HG03064 (cell line): Measurements from ENCODE around the gene ZW10.
"Not testable (repeated sequence)": the region's sequence is repeated elsewhere in the genome, so short reads cannot be mapped to it uniquely, and the experiment has no call there.

ENCODE experiments used
- ATAC-seq: cut with Tn5 transposase; IDR thresholded peaks from one replicate; pipeline ENCODE4 v1.9.1; 2021; ENCODE audit warnings: low read depth; ENCODE audit not compliant: unreplicated experiment

Gene ZW10

DNA sequence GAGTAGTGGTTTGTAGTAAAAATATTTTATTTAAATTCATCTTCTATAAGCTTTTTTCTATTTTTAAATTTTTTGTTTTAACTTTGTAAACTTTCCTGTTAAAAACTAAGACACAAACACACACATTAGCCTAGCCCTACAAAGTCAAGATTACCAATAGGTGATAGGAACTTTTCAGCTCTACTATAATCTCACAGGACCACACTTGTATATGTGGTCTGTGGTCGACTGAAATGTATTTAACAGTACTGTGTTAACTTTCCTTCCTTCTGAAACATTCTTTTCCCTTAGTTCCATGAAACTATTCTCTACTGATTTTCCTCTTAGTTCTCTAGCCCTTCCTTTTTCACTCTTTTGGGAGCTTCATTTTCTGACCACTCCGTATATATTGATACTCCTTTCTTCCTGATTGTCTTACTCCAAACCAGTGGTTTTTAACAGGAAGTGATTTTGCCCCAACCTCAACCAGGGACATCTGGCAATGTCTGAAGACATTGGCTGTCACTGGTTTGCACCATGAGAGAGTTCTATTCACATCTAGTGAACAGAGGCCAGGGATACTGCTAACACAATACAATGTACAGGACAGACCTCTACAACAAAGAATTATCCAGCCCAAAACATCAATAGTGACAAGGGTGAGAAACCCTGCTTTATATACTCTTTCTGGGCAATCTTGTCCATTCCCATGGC is 8.8 kb downstream of the ZW10 start:
- ATAC-seq: no peak

DNA sequence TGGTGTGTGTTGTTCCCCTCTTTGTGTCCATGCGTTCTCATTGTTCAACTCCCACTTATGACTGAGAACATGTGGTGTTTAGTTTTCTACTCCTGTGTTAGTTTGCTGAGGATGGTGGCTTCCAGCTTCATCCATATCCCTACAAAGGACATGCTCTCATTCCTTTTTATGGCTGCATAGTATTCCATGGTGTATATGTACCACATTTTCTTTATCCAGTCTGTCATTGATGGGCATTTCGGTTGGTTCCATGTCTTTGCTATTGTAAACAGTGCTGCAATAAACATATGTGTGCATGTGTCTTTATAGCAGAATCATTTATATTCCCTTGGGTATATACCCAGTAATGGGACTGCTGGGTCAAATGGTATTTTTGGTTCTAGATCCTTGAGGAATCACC is 10.5 kb downstream of the ZW10 start:
- ATAC-seq: not testable (repeated sequence)

DNA sequence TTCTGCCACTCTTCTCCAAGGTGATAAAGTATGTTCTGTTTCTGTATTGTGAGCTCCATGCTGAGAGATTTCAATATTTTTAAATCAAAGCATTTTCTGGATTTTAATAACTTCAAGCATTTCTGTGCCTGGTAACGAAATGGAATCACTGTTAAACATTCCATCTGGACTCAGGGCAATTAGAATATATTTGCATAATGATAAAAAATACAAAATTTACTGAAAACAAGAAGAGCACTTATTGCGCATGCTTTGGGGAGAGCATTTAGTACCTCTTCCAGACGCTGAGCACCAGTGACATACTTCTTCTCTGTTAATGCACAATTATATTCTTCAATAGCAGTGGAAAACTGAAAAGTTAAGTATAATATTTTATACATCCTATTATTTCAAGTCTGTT is 13.3 kb downstream of the ZW10 start:
- ATAC-seq: no peak

DNA sequence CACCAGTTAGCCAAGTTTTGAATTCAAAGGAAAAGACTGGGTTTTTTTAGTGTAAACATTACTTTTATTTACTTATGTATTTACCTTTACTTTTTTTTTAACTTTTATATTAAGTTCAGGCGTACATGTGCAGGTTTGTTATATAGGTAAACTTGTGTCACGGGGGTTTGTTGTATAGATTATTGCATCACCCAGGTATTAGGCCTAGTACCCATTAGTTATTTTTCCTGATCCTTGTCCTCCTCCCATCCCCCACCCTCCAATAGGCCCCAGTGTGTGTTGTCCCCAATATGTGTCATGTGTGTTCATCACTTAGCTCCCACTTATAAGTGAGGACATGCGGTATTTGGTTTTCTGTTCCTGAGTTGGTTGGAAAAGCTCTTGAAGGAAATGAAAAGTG is 20.6 kb downstream of the ZW10 start:
- no peak for ATAC-seq

DNA sequence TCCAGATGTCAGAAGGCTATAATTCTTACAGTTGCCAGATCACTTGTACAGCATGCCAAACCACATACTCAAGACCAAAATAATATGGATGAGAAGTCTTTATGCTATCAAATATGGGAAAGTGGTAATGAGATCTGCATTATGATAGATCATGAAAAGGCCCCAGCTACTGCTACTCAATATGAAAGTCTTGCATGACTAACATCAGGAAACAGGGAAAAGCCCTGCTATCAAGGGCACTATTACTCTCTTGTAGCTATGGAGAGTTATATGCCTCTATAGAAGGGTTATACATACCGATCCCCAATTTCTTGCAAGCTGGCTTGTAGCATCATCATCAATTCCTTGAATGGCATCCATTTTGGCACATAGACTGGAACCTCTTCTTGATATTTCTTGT is 37.2 kb downstream of the ZW10 start:
- no peak for ATAC-seq

DNA sequence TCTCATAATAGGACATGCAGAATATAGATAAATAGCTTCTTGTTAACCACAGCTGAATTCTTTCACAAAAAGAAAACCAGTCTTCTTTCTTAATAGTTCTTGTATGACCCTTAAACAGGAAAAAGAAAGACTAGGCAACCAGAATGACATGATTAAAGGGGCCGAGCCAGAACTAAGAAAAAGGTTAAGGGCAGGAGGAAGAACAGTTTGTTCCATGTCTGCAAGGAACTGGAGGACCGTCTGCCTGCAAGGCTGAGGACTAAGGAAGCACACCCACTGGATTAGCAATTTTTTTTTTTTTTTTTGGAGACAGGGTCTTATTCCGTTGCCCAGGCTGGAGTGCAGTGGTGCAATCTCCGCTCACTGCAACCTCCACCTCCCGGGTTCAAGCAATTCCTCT is 41.4 kb downstream of the ZW10 start:
- ATAC-seq: no peak

DNA sequence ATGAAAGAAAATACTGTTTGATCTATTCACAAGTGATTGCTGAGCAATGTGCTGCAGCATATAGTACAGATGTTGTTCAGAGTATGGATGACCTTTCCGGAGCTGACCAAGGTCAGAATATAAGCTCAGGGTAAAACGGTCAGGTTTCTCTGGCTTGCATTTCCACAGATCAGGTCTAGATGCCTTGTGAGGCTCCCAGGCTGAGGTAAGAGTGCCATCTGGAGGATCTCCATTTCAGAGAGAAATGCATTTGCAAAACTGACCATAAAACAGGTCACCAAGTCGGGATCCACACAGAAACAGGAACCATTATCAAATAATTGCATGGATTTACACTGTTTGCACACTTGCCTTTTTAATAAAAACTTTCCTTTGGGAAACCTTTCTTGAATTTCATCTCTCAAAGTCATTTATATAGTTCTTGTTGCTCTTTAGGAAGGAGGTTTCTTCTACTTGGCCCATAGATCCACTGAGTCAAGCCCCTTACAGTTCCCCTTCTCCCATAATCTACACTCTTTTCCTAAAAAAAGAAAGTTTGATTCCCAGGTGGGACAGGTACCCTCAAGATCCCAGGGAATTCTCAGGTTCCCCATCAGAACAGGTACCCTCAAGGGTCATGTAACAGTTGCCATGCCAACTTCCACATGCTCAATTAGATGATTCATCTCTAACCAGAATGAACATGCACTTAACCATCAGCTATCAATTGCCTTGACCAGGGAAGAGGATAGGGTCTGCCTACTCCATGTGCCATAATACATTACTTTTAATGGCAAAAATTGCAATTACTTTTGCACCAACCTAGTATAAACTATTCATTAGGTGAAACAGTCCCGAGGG is 42.4 kb downstream of the ZW10 start:
- no peak for ATAC-seq

DNA sequence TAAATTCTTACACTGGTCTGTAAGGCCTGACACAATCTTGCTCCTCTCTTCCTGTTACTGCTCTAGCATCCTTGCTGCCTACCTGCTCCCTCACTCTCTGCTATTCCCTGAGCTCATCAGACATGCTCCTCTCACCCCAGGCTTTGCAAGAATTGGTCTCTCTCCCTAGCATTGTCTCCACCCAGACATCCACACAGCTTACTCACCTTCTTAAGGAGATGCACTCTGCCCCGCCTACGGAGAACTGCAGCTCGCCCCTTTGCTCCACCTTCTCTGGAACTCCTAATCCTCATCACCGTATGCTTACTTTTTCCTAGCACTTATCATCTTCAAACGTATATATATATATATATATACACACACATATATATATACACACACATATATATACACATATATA is 44.0 kb downstream of the ZW10 start:
- ATAC-seq: no peak

DNA sequence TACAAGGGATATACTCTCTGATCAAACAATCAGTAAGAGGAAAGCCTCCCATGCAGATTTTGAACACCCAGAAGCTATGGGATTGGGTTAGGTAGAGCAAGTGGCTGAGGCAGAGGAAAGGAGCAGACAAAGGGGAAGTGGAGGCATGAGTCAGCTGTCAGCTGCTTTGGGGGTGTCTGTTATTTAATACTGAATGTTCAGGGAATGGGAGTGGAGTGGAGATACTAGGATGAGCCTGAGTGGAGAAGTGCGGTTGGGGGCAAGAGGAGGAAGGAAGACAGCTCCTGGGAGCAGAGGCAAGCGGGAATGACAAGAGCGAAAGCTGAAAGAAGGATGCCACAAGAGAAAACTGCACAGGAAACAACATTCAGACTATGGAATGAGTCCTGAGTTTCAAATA is 44.7 kb downstream of the ZW10 start:
- ATAC-seq: no peak

DNA sequence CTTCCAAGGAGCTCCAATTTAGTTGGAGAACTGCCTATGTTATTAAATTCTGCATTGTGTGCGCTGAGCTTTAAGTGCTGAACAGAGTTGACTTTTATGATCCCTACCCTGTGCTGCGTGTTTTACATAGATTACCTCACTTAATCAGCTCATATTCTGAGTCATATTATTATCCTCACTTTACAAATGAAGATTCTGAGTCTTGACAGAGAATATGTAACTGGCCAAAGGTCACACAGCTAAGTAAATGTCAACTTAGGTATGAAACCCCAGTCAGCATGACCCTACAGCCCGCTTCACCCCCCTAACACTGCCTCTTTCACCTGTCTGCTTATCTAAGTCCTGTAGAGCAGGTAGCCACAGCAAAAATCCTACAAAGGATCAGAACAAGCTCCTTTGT is 47.6 kb downstream of the ZW10 start:
- no peak for ATAC-seq

DNA sequence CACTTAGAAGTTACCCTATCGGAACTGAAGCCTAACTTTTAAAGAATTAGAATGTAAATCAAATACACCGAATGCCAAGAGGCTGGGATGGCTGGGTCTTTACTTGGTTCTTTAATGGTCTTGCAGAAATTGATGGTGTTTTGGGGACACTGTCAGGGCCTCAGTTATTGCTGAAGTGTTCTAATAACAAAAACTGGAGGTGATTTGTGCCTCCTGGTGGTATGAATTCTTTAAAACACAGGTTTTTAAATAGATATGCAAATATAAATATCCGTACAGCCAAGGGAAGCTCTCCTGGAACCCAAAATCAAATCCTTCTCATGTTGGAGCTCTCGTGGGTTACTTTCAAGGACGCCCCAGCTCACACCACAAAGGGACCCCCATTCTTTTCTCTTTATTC is 48.1 kb downstream of the ZW10 start:
- ATAC-seq: no peak

DNA sequence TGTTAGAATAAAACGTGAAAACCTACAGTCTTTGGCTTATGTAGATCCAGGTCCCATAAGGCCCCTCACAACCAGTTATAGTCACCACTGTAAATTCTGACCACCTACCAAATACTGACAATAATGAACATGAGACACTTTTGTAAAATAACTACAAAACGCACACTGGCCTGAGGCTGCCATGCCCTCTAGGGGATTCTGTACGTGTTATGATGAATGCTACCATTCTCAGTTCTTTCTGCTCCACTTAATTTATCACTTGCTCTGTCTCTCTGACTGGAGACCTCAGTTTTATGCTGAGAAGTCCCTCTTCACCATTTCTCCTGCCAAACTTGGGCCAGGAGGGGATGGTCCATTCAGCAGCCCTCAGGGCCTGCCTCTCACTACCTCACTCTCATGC is 48.7 kb downstream of the ZW10 start:
- ATAC-seq: no peak

DNA sequence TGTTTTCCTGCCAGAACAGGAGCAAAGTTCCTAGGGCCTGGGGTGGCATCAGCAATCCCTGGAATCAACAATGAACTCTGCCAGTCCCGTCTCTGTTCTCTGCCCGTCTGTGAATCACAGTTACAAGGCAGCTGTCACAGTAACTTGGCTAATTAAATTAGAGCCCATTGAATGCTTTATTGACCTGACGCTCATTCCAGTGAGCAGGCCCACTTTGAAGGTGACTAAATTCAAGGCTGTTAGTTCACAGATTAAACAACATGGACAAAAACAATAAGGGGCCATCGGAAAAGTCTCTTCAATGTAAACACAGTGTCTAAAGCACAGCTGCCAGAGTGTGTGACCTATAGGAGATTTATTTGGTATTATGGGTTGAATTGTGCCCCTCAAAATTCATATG is 49.7 kb downstream of the ZW10 start:
- ATAC-seq: no peak

DNA sequence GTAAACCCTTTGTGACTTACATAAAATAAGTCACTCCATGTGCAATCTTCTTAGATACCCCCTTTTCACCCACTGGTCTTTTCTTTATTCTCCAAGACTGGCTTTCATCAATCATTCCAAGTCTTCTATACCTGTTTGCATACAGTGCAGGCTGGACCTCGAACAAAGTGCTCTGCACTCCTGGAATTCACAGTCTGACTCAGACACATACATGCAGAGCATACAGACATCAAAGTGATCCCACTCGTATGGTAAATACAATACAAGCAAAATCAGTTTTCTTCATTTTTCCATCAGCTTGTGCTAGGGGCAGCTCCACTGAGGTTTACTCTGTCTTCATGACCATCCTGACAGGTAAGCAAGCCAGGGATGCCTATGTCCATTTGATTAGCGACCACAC is 50.6 kb downstream of the ZW10 start:
- ATAC-seq: no peak

DNA sequence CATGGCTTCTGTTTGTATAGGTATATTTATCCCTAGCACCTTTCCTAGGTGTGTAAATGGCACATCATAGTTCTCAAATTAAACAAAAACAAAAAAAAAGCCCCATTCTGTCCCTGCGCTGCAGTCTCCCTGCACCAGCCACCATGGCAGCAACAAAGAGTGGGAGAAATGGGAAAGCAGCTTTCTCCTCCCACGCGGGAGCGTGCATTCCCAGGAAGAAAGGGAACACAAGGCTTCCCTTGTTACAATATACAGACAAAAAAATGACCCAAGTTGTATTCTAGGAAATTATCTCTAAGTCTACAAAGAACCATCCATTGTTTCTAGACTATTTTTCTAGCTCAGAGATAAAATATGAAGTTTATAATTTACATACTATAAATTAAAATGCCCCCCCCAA is 51.3 kb downstream of the ZW10 start:
- ATAC-seq: no peak

DNA sequence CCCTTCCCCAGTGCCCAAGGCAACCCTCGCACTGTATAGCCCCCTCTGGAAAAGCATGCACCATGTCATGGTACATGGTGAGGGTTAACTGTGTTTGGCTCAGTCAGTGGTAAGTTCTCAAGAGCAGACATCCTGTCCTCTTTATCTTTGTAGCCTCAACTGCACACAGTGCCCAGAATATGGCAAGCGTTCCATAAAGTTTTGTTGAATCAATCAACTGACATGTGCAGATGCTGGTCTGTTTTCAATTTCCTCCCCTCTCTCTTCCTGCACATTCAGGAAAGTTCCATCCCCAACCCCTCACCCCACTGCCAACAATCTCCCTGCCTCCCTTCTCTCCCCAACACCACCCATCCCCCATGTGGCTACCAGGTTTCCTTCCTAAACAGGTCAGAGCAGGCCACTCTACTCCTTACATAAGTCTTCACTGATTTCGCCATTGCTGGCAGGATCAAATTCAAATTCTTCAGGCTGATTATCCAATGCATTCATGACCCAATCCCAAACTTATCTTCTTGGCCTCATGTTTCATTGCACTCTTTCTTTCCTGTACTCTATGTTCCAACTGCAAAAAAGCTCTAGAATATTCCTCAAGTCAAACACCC is 51.9 kb downstream of the ZW10 start:
- ATAC-seq: no peak

DNA sequence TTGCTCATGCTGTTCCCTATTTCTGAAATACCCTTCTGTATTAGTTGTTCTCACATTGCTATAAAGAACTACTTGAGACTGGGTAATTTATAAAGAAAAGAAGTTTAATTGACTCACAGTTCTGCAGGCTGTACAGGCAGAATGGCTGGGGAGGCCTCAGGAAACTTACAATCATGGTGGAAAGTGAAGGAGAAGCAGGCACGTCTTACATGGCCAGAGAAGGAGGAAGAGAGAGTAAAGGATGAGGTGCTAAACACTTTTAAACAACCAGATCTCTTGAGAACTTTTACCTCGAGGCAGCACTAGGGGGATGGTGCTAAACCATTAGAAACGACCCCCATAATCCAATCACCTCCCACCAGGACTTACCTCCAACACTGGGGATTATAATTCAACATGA is 53.0 kb downstream of the ZW10 start:
- not testable (repeated sequence) for ATAC-seq

DNA sequence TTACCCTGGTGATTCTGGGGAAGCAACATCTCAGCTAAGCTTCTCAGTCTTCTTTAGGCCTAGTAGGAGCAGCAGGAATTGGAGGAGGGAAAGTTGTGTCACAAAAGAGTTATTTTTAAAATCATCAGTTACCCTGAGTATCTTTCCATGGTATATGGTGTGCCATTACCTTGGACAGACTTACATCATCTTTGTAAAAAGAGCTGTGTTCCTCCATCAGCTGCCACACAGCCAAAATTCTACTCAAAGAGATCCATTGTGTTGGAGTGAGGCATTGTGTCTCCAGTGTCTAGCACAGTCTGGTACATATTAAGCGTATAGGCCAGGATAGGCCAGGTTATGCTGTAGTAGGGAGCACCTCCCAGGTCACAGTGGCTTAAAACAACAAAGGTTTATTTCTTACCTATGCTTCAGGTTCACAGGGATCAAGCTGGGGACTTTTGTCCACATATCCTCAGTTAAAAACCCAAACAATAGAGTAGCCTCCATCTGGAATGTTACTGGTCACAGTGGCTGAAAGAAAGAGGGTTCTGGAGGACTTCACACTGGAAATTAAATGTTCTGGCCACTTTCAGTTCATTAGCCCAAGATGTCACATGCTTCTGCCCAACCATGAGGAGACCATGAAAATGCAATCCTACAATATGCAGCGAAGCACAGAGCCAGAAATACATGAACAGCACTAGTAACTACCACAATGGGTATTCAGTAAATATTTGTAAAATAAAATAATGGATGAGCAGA is 57.4 kb downstream of the ZW10 start:
- no peak for ATAC-seq

DNA sequence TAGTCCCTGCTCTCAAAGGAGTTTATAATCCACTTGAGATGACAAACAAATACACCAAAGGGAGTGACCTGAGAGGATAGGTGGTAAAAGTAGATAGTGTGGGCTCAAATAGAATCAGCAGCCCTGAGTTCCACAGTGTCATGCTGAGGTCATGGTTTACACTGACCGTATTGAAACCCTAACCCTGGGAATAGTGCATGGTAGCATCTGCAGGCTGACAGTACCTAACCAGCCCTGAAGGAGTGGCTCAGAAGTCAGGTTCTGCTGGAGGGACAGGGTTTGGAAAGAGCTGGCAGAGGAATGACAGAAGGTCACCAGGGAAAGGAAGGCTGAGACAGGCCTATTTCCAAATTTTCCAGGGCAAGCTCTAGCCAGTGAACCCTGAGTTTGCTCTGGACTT is 58.2 kb downstream of the ZW10 start:
- ATAC-seq: no peak

DNA sequence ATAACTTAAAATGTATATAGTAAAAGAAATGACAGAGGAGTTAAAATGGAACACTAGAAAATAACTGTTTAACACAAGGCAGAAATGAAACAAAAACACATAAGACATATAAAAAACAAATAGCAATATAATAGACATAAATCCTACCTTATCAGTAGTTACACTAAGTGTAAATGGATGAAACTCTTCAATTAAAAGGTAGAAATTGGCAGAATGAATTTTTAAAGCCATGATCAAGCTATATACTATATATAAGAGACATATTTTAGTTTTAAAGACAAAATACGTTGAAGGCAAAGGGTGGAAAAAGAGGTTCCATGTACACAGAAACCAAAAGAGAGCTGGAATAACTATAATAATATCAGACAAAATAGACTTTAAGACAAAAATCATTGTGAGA is 62.5 kb downstream of the ZW10 start:
- ATAC-seq: no peak
